Measurements from ENCODE around the gene NEDD4L. TPM values are rescaled to one million over a fixed set of nuclear protein-coding genes. Genes with fewer than 3 reads are reported as not detected.

NEDD4L gene
- polyA plus RNA-seq, 1 donor (not counting 4 experiments of a cell fraction or from before 2014, with no cell fraction given), result 52.6 TPM

DNA sequence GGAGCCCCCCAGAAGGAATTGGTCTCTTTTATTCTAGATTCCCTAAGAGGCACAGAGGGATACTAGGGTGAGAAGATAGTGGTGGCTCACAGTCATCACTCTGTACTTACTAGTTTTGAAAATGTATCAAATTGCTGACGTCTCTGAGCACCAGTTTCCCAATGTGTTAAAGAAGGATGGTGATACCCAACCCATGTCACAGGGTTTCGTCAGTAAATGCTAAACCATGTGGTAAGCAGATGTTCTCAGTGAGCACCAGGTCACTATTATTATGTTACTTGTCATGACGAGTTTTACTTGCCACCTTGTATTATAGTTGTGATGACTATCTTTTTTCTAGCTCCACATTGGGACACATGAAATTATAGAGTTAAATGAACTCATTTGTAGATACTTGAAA is 54.7 kb downstream of the NEDD4L start:
- Histone ChIP-seq H3K79me2 (ENCODE audit: control insufficient read depth, insufficient read depth, low read length) (no peaks in the 10 kb centered on the region), H3K9ac (ENCODE audit: control insufficient read depth, extremely low read depth, insufficient read depth, low read length) (no peak overlapping the region), H3K4me3 (ENCODE audit: control insufficient read depth in 2 of 3, extremely low read depth in 1 of 3, insufficient read depth in 2 of 3, low read depth in 1 of 3, low read length in 3 of 3) (no peak overlapping the region), H3K9me1 (ENCODE audit: control insufficient read depth, extremely low read depth, insufficient read depth, low read length) (no peaks in the 10 kb centered on the region), H3K4me1 (ENCODE audit: control insufficient read depth, extremely low read depth, insufficient read depth, low read length) (no peaks in the 10 kb centered on the region), H3K9me3 (ENCODE audit: control insufficient read depth, low read depth, low read length) (no peaks in the 10 kb centered on the region), H3K27me3 (ENCODE audit: control insufficient read depth, extremely low read depth, insufficient read depth, low read length) (no peaks in the 10 kb centered on the region), H2AFZ (ENCODE audit: control insufficient read depth, low read length) (no peak overlapping the region), H4K20me1 (ENCODE audit: control insufficient read depth, extremely low read depth, insufficient read depth, low read length) (no peaks in the 10 kb centered on the region), H3K4me2 (ENCODE audit: control insufficient read depth, extremely low read depth, insufficient read depth, low read depth, low read length) (no peak overlapping the region), H3K27ac (ENCODE audit: control insufficient read depth, insufficient read depth, low read length) (no peak overlapping the region), H3K36me3 (ENCODE audit: control insufficient read depth in 2 of 2, extremely low read depth in 1 of 2, insufficient read depth in 2 of 2, low read length in 2 of 2) (no peaks in the 10 kb centered on the region)
- dilution Hi-C loops (cut with MboI; ENCODE audit: extremely low pct_ligation_motif_present, low sequenced_read_pairs), result no loop called here
- FAIRE-seq (no peak), DNase-seq (ENCODE audit: low read depth, low spot score) (no peak)
- TF ChIP-seq EZH2 (IDR thresholded peaks at IDR 0.05; ENCODE audit: low read length), result no peak
- TF ChIP-seq, protein P1, sequence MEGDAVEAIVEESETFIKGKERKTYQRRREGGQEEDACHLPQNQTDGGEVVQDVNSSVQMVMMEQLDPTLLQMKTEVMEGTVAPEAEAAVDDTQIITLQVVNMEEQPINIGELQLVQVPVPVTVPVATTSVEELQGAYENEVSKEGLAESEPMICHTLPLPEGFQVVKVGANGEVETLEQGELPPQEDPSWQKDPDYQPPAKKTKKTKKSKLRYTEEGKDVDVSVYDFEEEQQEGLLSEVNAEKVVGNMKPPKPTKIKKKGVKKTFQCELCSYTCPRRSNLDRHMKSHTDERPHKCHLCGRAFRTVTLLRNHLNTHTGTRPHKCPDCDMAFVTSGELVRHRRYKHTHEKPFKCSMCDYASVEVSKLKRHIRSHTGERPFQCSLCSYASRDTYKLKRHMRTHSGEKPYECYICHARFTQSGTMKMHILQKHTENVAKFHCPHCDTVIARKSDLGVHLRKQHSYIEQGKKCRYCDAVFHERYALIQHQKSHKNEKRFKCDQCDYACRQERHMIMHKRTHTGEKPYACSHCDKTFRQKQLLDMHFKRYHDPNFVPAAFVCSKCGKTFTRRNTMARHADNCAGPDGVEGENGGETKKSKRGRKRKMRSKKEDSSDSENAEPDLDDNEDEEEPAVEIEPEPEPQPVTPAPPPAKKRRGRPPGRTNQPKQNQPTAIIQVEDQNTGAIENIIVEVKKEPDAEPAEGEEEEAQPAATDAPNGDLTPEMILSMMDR (optimal IDR thresholded peaks at IDR 0.05 in 1 of 3, IDR thresholded peaks at IDR 0.05 in 1 of 3, conservative IDR thresholded peaks at IDR 0.05 in 1 of 3; ENCODE audit: extremely low read depth in 1 of 3, insufficient read depth in 2 of 3, low read length in 3 of 3), result no peak

DNA sequence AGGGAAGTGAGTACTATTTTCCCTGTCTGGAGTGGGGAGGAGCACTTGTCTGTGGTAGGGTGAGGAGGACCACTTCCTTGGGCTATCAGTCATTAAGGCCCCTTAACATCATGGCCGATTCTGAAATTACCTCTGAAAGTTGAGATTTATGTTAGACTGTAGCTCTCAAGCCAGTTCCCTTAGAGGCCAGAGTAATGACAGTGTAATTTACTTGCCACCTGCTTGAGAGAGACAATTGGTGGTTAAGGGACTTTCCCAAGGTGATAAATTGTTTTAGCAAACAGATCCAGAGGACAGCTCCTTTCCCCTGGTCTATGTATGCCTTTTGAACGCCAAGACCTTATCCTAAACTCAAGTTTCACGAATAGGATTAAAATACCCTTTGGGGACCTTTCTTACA is 56.1 kb downstream of the NEDD4L start:
- Histone ChIP-seq H3K36me3 (ENCODE audit: control insufficient read depth in 2 of 2, extremely low read depth in 1 of 2, insufficient read depth in 2 of 2, low read length in 2 of 2) (no peaks in the 10 kb centered on the region), H3K9ac (ENCODE audit: control insufficient read depth, extremely low read depth, insufficient read depth, low read length) (no peak overlapping the region), H3K4me2 (ENCODE audit: control insufficient read depth, extremely low read depth, insufficient read depth, low read depth, low read length) (no peak overlapping the region), H3K27me3 (ENCODE audit: control insufficient read depth, extremely low read depth, insufficient read depth, low read length) (no peaks in the 10 kb centered on the region), H3K9me1 (ENCODE audit: control insufficient read depth, extremely low read depth, insufficient read depth, low read length) (no peaks in the 10 kb centered on the region), H3K27ac (ENCODE audit: control insufficient read depth, insufficient read depth, low read length) (no peak overlapping the region), H3K4me1 (ENCODE audit: control insufficient read depth, extremely low read depth, insufficient read depth, low read length) (no peaks in the 10 kb centered on the region), H3K9me3 (ENCODE audit: control insufficient read depth, low read depth, low read length) (no peaks in the 10 kb centered on the region), H3K79me2 (ENCODE audit: control insufficient read depth, insufficient read depth, low read length) (no peaks in the 10 kb centered on the region), H2AFZ (ENCODE audit: control insufficient read depth, low read length) (no peak overlapping the region), H3K4me3 (ENCODE audit: control insufficient read depth in 2 of 3, extremely low read depth in 1 of 3, insufficient read depth in 2 of 3, low read depth in 1 of 3, low read length in 3 of 3) (no peak overlapping the region), H4K20me1 (ENCODE audit: control insufficient read depth, extremely low read depth, insufficient read depth, low read length) (no peaks in the 10 kb centered on the region)
- FAIRE-seq (no peak), DNase-seq (ENCODE audit: low read depth, low spot score) (no peak)
- TF ChIP-seq, protein P1 (optimal IDR thresholded peaks at IDR 0.05 in 1 of 3, IDR thresholded peaks at IDR 0.05 in 1 of 3, conservative IDR thresholded peaks at IDR 0.05 in 1 of 3; ENCODE audit: extremely low read depth in 1 of 3, insufficient read depth in 2 of 3, low read length in 3 of 3), result no peak
- no peak for TF ChIP-seq EZH2 (IDR thresholded peaks at IDR 0.05; ENCODE audit: low read length)
- dilution Hi-C loops (cut with MboI; ENCODE audit: extremely low pct_ligation_motif_present, low sequenced_read_pairs), result no loop called here

All from keratinocyte (primary cell).